ENCODE measurements around the gene SMURF1.
"Not testable (repeated sequence)": the region's sequence is repeated elsewhere in the genome, so short reads cannot be mapped to it uniquely, and the experiment has no call there.

The SMURF1 gene

DNA sequence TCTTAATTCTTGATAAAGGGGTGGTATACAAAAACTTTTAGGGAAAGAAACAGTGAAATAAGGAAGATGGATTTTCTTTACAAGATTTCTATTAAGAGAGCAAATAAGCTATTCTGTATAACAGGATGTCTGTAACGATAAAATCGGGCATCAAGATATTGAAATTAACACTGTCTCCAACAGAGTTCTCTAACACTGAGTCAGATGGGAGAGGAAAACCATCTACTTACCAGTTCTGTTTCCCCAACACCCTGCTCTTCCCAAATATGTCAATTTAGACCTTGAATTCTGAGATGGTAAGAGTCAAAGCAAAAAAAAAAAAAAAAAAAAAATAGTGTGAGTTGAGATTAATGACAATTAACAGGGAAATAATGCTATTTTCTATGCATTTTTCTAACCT lies 23.0 kb downstream of the SMURF1 start:
- no peak for DNase-seq

DNA sequence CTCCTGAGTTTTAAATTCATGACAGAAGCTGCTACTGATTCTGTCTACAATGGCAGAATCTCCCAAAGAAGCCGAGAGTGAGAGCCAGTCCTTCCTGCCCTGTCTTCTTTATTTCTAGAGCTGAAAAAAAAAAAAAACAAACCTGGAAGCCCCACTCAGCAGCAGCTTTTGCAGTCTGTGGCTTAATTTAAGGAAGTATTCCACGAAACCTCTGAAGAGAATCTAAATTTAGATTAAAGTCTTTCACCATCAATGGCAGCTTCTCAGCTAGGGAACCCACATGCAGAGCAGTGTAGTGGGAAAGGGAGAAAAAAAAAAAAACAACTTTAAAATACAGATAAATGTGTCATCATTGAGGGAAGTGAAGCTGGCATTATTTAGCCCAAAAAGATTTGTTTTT lies 23.4 kb downstream of the SMURF1 start:
- DNase-seq, result no peak

DNA sequence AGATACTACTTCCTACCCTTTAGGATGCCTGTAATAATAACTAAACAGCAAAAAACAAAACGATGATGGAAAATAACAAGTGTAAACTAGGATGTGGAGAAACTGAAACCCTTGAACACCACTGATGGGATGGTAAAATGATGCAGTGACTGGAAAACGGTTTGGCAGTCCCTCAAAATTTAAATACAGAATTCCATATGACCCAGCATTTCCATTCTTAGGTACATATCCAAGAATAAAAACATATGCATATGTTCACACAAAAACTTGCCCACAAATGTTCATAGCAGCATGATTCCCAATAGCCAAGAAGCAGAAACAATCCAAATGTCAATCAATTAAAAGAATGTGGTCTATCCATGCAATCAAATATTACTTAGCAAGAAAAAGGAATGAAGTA lies 25.8 kb downstream of the SMURF1 start:
- no peak for DNase-seq

- no peak for DNase-seq
Measured at GRCh38 chr7:99116144-99116543, 27.8 kb downstream of the SMURF1 start.

DNA sequence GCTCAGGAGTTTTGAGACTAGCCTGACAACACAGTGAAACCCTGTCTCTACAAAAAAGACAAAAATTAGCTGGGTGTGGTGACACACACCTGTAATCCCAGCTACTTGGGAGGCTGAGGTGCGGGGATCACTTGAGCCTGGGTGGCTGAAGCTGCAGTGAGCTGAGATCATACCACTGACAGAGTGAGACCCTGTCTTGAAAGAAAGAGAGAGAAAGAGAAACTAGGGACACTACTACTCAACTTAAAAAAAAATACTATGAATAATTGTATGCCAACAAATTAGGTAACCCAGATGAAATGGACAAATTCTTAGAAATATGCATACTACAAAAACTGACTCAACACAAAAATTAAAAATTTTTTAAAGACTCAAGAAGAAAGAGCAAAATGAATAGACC lies 28.5 kb downstream of the SMURF1 start:
- DNase-seq, result no peak

DNA sequence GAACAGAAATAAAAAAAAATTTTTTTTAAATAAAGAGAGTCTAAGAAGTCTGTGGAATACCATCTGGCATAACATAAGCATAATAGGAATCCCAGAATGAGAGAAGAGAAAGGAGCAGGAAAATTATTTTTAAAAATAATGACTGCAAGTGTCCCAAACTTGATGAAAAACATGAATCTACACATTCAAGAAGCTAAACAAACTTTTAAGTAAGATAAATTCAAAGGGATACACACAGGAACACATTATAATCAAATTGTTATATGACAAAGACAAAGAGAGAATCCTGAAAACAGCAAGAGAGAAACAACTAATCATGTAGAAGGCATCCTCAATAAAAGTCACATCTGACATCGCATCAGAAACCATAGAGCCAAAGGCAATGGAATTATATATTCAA lies 30.9 kb downstream of the SMURF1 start:
- DNase-seq, result no peak

DNA sequence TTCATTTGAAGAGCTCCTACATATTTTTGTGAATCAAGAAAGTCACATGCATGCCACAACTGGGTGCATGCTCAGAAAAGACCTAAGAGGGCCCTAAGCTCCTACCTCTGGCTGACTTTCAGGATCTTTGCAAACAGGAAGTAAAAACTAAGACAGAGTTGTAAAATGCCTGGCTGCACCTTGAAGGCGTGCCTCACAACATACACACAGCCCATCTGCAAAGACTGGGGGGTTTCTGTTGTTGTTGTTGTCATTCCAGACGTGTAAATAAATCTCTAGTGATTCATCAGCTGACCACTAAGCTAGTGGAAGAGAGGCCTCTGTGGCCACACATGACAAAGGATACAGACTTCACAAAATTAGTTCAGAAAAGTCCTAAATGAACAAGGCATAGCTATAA lies 31.8 kb downstream of the SMURF1 start:
- no peak for DNase-seq

DNA sequence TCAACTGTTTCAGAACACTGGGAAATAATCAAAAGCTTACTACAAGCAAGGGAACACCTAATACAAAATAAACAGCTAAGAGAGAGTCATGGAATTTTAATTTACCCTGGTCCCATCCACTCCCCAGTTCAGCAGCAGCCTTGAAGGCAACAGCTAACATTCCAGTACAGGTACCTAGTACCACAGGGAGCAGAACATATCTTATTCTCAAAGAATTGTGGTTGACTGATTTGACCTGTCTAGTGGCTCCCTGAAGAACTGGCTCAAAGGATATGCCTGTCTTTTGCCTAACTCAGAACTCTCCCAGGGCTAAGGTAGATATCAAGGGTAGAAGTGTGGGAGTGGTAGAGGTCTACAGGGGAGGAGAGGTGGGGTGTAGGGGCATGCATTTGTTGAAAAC lies 32.3 kb downstream of the SMURF1 start:
- DNase-seq, result no peak

GRCh38 chr7:99109108-99110051 lies 34.5 kb downstream of the SMURF1 start:
- DNase-seq, result no peak

DNA sequence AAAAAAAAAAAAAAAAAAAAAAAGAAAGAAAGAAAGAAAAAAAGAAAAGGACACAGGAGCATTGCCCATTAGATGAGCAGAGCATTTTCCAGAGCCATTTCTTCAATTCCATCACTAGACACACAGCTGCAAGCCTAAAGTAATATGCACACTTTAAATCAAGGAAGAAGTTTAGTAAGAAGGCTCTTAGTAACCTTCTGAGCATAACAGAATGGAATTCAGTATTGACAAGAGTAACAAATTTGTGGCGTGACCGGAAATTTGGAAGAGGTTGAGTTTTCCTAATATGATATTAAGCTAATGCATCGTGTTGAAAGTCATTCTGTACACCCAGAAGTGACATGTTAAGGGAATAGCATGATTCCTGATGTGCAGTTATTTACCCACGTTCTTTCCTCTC lies 35.3 kb downstream of the SMURF1 start:
- DNase-seq, result no peak

GRCh38 chr7:99106821-99107241 lies 37.1 kb downstream of the SMURF1 start:
- DNase-seq, result no peak

- DNase-seq, result no peak
Measured at GRCh38 chr7:99106411-99106810, 37.5 kb downstream of the SMURF1 start.

DNA sequence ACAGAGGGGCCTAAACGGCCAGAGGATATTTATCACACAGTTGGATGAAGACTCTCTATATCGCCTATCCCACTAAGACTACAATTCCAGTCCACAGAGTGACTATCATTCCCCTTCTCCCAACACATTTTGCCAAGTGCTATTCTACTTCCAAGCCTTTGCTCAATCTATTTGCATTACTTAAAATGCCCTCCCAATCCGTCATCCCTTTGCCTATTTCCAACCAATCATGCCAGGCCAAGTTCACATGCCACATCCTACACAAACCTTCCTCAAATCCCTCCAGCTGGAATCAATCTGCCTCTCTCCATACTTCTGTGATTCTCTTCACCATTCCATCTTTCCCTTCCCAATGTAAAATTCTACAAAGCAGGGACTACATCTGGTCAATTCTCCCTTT lies 38.2 kb downstream of the SMURF1 start:
- no peak for DNase-seq

GRCh38 chr7:99104631-99105030 lies 39.3 kb downstream of the SMURF1 start:
- no peak for DNase-seq

DNA sequence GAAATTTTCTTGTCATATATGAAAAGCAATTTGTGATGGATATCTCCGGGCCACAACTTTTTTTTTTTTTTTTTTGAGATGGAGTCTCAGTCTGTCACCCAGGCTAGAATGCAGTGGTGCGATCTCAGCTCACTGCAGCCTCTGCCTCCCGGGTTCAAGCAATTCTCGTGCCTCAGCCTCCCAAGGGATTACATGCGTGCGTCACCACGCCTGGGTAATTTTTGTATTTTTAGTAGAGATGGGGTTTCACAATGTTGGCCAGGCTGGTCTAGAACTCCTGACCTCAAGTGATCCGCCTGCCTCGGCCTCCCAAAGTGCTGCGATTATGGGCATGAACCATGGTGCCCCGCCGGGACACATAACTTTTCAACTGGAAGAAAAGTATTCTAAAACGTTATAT lies 40.1 kb downstream of the SMURF1 start:
- DNase-seq, result not testable (repeated sequence)

- DNase-seq, result no peak
Measured at GRCh38 chr7:99102809-99103690, 40.9 kb downstream of the SMURF1 start.

GRCh38 chr7:99102361-99102760 lies 41.5 kb downstream of the SMURF1 start:
- no peak for DNase-seq

GRCh38 chr7:99101516-99101915 lies 42.4 kb downstream of the SMURF1 start:
- DNase-seq, result not testable (repeated sequence)

DNA sequence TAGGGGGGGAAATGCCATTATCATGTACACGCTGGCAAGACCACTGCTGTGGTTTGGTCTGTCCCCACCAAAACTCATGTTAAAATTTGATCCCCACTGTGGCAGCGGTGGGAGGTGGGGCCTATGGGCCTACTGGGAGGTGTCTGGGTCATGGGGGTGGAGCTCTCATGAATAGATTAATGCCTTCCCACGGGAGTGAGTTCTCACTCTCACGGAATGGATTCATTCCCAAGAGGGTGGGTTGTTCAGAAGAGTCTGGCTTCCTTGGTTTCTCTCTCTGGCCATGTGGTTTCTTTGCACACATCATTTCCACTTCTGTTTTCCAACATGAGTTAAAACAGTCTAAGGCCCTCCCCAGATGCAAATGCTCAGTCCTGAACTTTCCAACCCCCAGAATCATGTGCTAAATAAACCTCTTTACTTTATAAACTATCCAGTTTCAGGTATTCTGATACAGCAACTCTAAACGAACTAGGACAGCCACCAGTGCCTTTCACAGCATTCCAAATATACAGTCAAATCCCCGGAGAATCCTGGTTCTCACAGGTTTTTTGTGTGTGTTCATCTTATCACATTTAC lies 44.3 kb downstream of the SMURF1 start:
- DNase-seq, result no peak

DNA sequence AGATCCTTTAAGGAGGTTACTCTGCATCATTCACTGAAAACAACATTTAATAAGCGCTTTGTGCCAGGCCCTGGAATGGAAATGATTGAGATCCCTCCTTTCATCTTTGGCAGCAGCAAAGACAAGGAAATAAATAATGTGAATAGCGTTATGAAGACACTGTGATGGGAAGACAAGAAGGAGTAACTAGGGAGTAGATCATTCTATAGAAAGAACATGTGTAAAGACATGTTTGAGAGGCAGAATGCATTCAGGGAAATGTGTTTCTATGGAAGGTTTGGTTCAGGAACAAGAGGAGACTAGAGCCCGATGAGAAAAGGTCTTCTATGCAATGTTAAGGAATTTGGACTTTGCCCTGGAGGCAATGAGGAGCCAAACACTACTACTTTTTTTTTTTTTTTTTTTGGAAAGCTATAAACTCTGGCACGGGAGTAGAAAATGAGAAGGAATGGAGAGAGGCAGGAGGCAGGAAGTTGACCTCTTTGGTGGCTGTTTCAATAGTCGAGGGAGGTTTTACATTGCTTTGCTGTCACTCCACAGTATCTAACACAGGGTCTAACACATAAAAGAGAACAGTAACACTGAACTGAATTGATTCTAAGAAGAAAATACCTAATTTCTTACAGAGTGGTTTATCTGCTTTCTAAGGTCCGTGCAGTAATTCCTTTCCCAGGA lies 44.9 kb downstream of the SMURF1 start:
- DNase-seq, result no peak

DNA sequence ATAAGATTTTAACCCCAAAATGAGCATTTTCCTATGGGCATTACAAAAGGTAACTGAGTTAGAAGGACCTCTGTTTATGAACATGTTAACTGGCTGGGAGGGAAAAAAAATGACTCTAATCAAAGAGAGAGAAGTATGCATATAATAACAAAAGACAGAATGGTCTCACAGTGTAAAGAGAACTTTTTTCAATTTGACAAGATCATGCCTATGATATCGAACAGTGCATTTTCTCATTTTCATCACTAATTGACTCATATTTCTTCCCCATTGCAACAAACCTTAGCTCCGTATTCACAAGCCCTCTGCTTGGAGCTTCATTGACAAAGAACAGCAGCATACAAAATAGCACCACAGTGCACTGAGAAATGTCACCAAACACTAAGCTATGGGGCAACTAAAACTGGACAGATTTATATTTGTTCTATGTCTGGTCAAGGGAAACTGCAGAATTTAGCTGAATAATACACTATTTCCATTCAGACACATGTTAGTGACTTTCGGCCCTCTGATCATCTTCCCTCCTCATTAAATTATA lies 45.6 kb downstream of the SMURF1 start:
- DNase-seq, result no peak

- DNase-seq, result no peak
Measured at GRCh38 chr7:99097730-99098129, 46.2 kb downstream of the SMURF1 start.

Data from central memory CD4-positive, alpha-beta T cell (primary cell).